Mucosa of stomach (tissue), 1 donor: ENCODE data around the gene IPO9.

ENCODE experiments used
- H3K27me3 ChIP-seq: one replicate; pipeline ENCODE4 v1.7.0; 2013; ENCODE audit warnings: mild to moderate bottlenecking, low read length; ENCODE audit not compliant: control insufficient read depth, insufficient read depth
- H3K36me3 ChIP-seq: one replicate; pipeline ENCODE4 v1.7.0; 2013; ENCODE audit warnings: low read length; ENCODE audit not compliant: control insufficient read depth, insufficient read depth
- H3K4me1 ChIP-seq: one replicate; pipeline ENCODE4 v1.7.0; 2013; ENCODE audit warnings: mild to moderate bottlenecking, low read length; ENCODE audit not compliant: control insufficient read depth, insufficient read depth
- H3K4me3 ChIP-seq: one replicate; pipeline ENCODE4 v1.7.0; 2013; ENCODE audit warnings: low read length
- H3K9ac ChIP-seq: one replicate; pipeline ENCODE4 v1.7.0; 2013; ENCODE audit warnings: mild to moderate bottlenecking, low read length, moderate library complexity
- H3K9me3 ChIP-seq: one replicate; pipeline ENCODE4 v1.7.0; 2013; ENCODE audit warnings: mild to moderate bottlenecking, low read length, moderate library complexity; ENCODE audit not compliant: control insufficient read depth
- donor health status: Pancreatic carcinoma.

The IPO9 gene

GRCh38 chr1:201791051-201791778 is 37.7 kb upstream of the IPO9 start:
- Histone ChIP-seq H3K4me3 (no peak overlapping the region), H3K4me1 (peaks cover 12% of the 10 kb centered on the region), H3K27me3 (no peaks in the 10 kb centered on the region), H3K9ac (no peak overlapping the region), H3K9me3 (no peaks in the 10 kb centered on the region), H3K36me3 (no peaks in the 10 kb centered on the region)

GRCh38 chr1:201791779-201792173 is 37.2 kb upstream of the IPO9 start:
- Histone ChIP-seq H3K4me1 (peaks cover 12% of the 10 kb centered on the region), H3K9ac (no peak overlapping the region), H3K36me3 (no peaks in the 10 kb centered on the region), H3K9me3 (no peaks in the 10 kb centered on the region), H3K4me3 (no peak overlapping the region), H3K27me3 (no peaks in the 10 kb centered on the region)

- no peaks in the 10 kb centered on the region for H3K36me3 ChIP-seq
- H3K27me3 ChIP-seq: no peaks in the 10 kb centered on the region
- H3K4me1 ChIP-seq: peaks cover 12% of the 10 kb centered on the region
- H3K9ac ChIP-seq: no peak overlapping the region
- H3K9me3 ChIP-seq: no peaks in the 10 kb centered on the region
- no peak overlapping the region for H3K4me3 ChIP-seq
Observed at GRCh38 chr1:201792534-201793305, 36.2 kb upstream of the IPO9 start.

GRCh38 chr1:201793306-201793925 is 35.5 kb upstream of the IPO9 start:
- Histone ChIP-seq H3K36me3 (no peaks in the 10 kb centered on the region), H3K9me3 (no peaks in the 10 kb centered on the region), H3K27me3 (no peaks in the 10 kb centered on the region), H3K9ac (no peak overlapping the region), H3K4me1 (peaks cover 12% of the 10 kb centered on the region), H3K4me3 (no peak overlapping the region)

GRCh38 chr1:201795066-201795465 is 33.9 kb upstream of the IPO9 start:
- H3K4me1 ChIP-seq: peaks cover 12% of the 10 kb centered on the region
- no peak overlapping the region for H3K4me3 ChIP-seq
- H3K9me3 ChIP-seq: no peaks in the 10 kb centered on the region
- H3K36me3 ChIP-seq: no peaks in the 10 kb centered on the region
- H3K9ac ChIP-seq: no peak overlapping the region
- no peaks in the 10 kb centered on the region for H3K27me3 ChIP-seq

GRCh38 chr1:201800246-201800645 is 28.7 kb upstream of the IPO9 start:
- H3K9me3 ChIP-seq: no peaks in the 10 kb centered on the region
- H3K36me3 ChIP-seq: no peaks in the 10 kb centered on the region
- no peak overlapping the region for H3K4me3 ChIP-seq
- H3K27me3 ChIP-seq: no peaks in the 10 kb centered on the region
- no peak overlapping the region for H3K9ac ChIP-seq
- H3K4me1 ChIP-seq: no peaks in the 10 kb centered on the region

- H3K36me3 ChIP-seq: peaks cover 21% of the 10 kb centered on the region
- H3K27me3 ChIP-seq: no peaks in the 10 kb centered on the region
- no peaks in the 10 kb centered on the region for H3K4me1 ChIP-seq
- no peak overlapping the region for H3K9ac ChIP-seq
- H3K4me3 ChIP-seq: no peak overlapping the region
- H3K9me3 ChIP-seq: no peaks in the 10 kb centered on the region
Observed at GRCh38 chr1:201806801-201807200, 22.2 kb upstream of the IPO9 start.

GRCh38 chr1:201807958-201808632 is 20.9 kb upstream of the IPO9 start:
- H3K36me3 ChIP-seq: peaks cover 25% of the 10 kb centered on the region
- no peak overlapping the region for H3K9ac ChIP-seq
- no peaks in the 10 kb centered on the region for H3K9me3 ChIP-seq
- H3K4me1 ChIP-seq: no peaks in the 10 kb centered on the region
- no peak overlapping the region for H3K4me3 ChIP-seq
- no peaks in the 10 kb centered on the region for H3K27me3 ChIP-seq

GRCh38 chr1:201808633-201808990 is 20.3 kb upstream of the IPO9 start:
- Histone ChIP-seq H3K4me3 (no peak overlapping the region), H3K36me3 (peaks cover 25% of the 10 kb centered on the region), H3K4me1 (no peaks in the 10 kb centered on the region), H3K27me3 (no peaks in the 10 kb centered on the region), H3K9me3 (no peaks in the 10 kb centered on the region), H3K9ac (no peak overlapping the region)

- no peaks in the 10 kb centered on the region for H3K9me3 ChIP-seq
Observed at GRCh38 chr1:201809876-201810275, 19.1 kb upstream of the IPO9 start.

GRCh38 chr1:201810466-201811216 is 18.3 kb upstream of the IPO9 start:
- H3K9me3 ChIP-seq: no peaks in the 10 kb centered on the region
- H3K27me3 ChIP-seq: no peaks in the 10 kb centered on the region
- H3K4me1 ChIP-seq: no peaks in the 10 kb centered on the region
- H3K4me3 ChIP-seq: no peak overlapping the region
- H3K9ac ChIP-seq: no peak overlapping the region
- peaks cover 25% of the 10 kb centered on the region for H3K36me3 ChIP-seq

More at GRCh38 chr1:201809876-201810275, 19.1 kb upstream of the IPO9 start:
- Histone ChIP-seq H3K4me1 (no peaks in the 10 kb centered on the region), H3K36me3 (peaks cover 25% of the 10 kb centered on the region), H3K9ac (no peak overlapping the region), H3K4me3 (no peak overlapping the region), H3K27me3 (no peaks in the 10 kb centered on the region)
